HG02798 (cell line): ENCODE measurements around the gene SLC38A10.

Experiments
- ATAC-seq: cut with Tn5 transposase; IDR thresholded peaks from one replicate; pipeline ENCODE4 v1.9.1; 2021; ENCODE audit warnings: mild to moderate bottlenecking; ENCODE audit not compliant: unreplicated experiment, poor library complexity

The SLC38A10 gene

GRCh38 chr17:81282876-81283275 lies 12.2 kb downstream of the SLC38A10 start:
- ATAC-seq, result no peak

- no peak for ATAC-seq
Measured at GRCh38 chr17:81282141-81282540, 13.0 kb downstream of the SLC38A10 start.

GRCh38 chr17:81280571-81280970 lies 14.5 kb downstream of the SLC38A10 start:
- no peak for ATAC-seq

GRCh38 chr17:81279278-81280275 lies 15.5 kb downstream of the SLC38A10 start:
- no peak for ATAC-seq

GRCh38 chr17:81278831-81279230 lies 16.3 kb downstream of the SLC38A10 start:
- ATAC-seq, result no peak

- no peak for ATAC-seq
Measured at GRCh38 chr17:81277946-81278693, 17.0 kb downstream of the SLC38A10 start.

- no peak for ATAC-seq
Measured at GRCh38 chr17:81277421-81277820, 17.7 kb downstream of the SLC38A10 start.

- ATAC-seq, result no peak
Measured at GRCh38 chr17:81276781-81277180, 18.3 kb downstream of the SLC38A10 start.

- ATAC-seq, result no peak
Measured at GRCh38 chr17:81274471-81274855, 20.6 kb downstream of the SLC38A10 start.

GRCh38 chr17:81273698-81274470 lies 21.2 kb downstream of the SLC38A10 start:
- no peak for ATAC-seq

GRCh38 chr17:81272616-81273015 lies 22.5 kb downstream of the SLC38A10 start:
- ATAC-seq, result no peak

- ATAC-seq, result no peak
Measured at GRCh38 chr17:81271226-81271625, 23.9 kb downstream of the SLC38A10 start.

GRCh38 chr17:81270279-81270678 lies 24.8 kb downstream of the SLC38A10 start:
- no peak for ATAC-seq

GRCh38 chr17:81267390-81268067 lies 27.6 kb downstream of the SLC38A10 start:
- no peak for ATAC-seq

GRCh38 chr17:81265576-81265975 lies 29.5 kb downstream of the SLC38A10 start:
- ATAC-seq, result no peak

GRCh38 chr17:81264640-81265039 lies 30.5 kb downstream of the SLC38A10 start:
- no peak for ATAC-seq

GRCh38 chr17:81263371-81264181 lies 31.5 kb downstream of the SLC38A10 start:
- no peak for ATAC-seq

- no peak for ATAC-seq
Measured at GRCh38 chr17:81261582-81262336, 33.3 kb downstream of the SLC38A10 start.
